Breast epithelium (tissue), 3 donors: ENCODE results near the gene PSME4.
"Not testable (repeated sequence)": the region's sequence is repeated elsewhere in the genome, so short reads cannot be mapped to it uniquely, and the experiment has no call there.

ENCODE experiments used
- CTCF ChIP-seq, 3 donors: fragments of 450-650 bp; IDR thresholded peaks; one replicate each; pipeline ENCODE4 v1.5.1; 2016 to 2017; ENCODE audit warnings: antibody characterized with exemption in 3 of 3, mild to moderate bottlenecking in 3 of 3, moderate library complexity in 3 of 3
- POLR2A ChIP-seq: fragments of 450-650 bp; IDR thresholded peaks from one replicate; pipeline ENCODE4 v1.6.1; 2016; ENCODE audit warnings: antibody characterized with exemption, mild to moderate bottlenecking, moderate library complexity

- TF ChIP-seq CTCF (IDR thresholded peaks at IDR 0.05); POLR2A: not testable (repeated sequence)
These were observed 44.5 kb downstream of the PSME4 start for GRCh38 chr2:53926321-53926720.
